Activated CD4-positive, alpha-beta memory T cell treated with anti-CD3 and anti-CD28 coated beads for 36 hours (primary cell): ENCODE results near the gene C6orf15. TPM values are rescaled to one million over a fixed set of nuclear protein-coding genes. Genes with fewer than 3 reads are reported as not detected.

ENCODE experiments used
- CTCF ChIA-PET: fragments of 350-600 bp; sonication (Branson Sonifier 250); formaldehyde crosslinking; loops from one replicate; lab custom pipeline; 2021; ENCODE audit warnings: antibody characterized with exemption, inconsistent platforms; lab: Charles Lee
- POLR2A ChIA-PET: fragments of 350-600 bp; sonication (Branson Sonifier 250); formaldehyde crosslinking; loops from one replicate; lab custom pipeline; 2021; ENCODE audit warnings: antibody characterized with exemption; lab: Charles Lee
- DNase-seq: peaks from one replicate; pipeline ENCODE4 v3.0.0-alpha.2; 2020
- H3K27ac Mint-ChIP-seq: one replicate; pipeline ENCODE4 v1.8.0; 2021; ENCODE audit warnings: mixed read lengths
- H3K27me3 Mint-ChIP-seq: one replicate; pipeline ENCODE4 v1.8.0; 2021; ENCODE audit warnings: mixed read lengths
- H3K36me3 Mint-ChIP-seq: one replicate; pipeline ENCODE4 v1.8.0; 2021; ENCODE audit warnings: mixed read lengths
- H3K4me1 Mint-ChIP-seq: one replicate; pipeline ENCODE4 v1.8.0; 2021; ENCODE audit warnings: low read depth, mixed read lengths
- H3K4me3 Mint-ChIP-seq: one replicate; pipeline ENCODE4 v1.8.0; 2021; ENCODE audit warnings: mild to moderate bottlenecking, mixed read lengths
- H3K9me3 Mint-ChIP-seq: one replicate; pipeline ENCODE4 v1.8.0; 2021; ENCODE audit warnings: mixed read lengths
- intact Hi-C: fragments of 100-400 bp; cut with micrococcal nuclease; formaldehyde crosslinking; loops from one replicate; pipeline ENCODE4 v1.15.1; 2023
- total RNA-seq, 2 experiments: library from RNA; stranded (reverse); gene quantifications; one replicate each; pipeline ENCODE4 v1.2.3, GENCODE V29; 2021

C6orf15 gene
- total RNA-seq, 2 experiments from 2014 or later: not detected

DNA sequence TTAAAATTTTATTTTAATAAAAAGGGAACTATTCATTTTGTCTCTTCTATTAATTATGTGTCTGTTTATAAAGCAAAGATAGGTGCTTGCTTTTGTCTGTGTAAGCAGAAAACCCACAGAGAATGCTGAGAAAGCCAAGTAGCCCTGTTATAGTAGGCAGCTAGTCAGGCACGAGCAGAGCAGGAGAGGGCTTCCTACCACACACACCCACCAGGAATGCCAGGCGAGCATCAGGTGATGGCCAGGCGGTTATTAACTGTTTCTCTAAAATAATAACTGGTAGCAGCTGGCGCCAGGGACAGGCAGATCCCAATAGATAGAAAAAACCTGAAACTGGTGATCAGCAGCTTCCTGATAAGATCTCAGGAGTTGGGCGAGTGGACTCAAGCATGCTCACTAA is 15.7 kb downstream of the C6orf15 start:
- ChIA-PET POLR2A (no interaction called here), CTCF (interaction anchor here (0.5 to 1.8 kb wide), 5 partner anchors 9 to 695 kb away, joined by 3 to 6 read pairs (median 4); partner anchors contain the start of gene VARS2)
- Mint-ChIP-seq H3K36me3 (no peaks in the 10 kb centered on the region), H3K9me3 (no peaks in the 10 kb centered on the region), H3K4me1 (peaks cover 41% of the 10 kb centered on the region), H3K4me3 (no peak overlapping the region), H3K27me3 (no peaks in the 10 kb centered on the region), H3K27ac (no peak overlapping the region)
- intact Hi-C loops: no loop called here
- no peak for DNase-seq

DNA sequence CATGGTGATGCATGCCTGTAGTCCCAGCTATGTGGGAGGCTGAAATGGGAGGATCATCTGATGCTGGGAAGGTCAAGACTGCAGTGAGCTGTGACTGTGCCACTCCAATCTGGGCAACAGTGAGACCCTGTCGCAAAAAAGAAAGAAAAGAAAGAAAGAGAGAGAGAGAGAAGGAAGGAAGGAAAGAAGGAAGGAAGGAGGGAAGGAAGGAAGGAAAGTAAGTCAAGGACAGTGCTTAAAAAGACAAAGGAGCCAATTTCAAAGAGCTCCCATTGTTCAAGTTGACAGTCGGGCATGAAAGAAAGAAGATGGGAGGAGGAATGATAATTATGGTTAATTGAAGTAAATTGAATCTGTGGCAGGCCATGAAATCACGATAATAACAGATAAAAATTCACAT is 16.2 kb downstream of the C6orf15 start:
- intact Hi-C loops: no loop called here
- no peak for DNase-seq
- Mint-ChIP-seq H3K4me1 (peaks cover 41% of the 10 kb centered on the region), H3K4me3 (no peak overlapping the region), H3K27ac (no peak overlapping the region), H3K9me3 (no peaks in the 10 kb centered on the region), H3K27me3 (no peaks in the 10 kb centered on the region), H3K36me3 (no peaks in the 10 kb centered on the region)
- ChIA-PET CTCF (interaction anchor here (0.5 to 1.8 kb wide), 6 partner anchors 9 to 694 kb away, joined by 3 to 6 read pairs (median 4); partner anchors contain the start of gene VARS2), POLR2A (interaction anchor here (0.7 kb wide), 1 partner anchor 327 kb away, joined by 3 read pairs; no protein-coding TSS in a partner anchor)

DNA sequence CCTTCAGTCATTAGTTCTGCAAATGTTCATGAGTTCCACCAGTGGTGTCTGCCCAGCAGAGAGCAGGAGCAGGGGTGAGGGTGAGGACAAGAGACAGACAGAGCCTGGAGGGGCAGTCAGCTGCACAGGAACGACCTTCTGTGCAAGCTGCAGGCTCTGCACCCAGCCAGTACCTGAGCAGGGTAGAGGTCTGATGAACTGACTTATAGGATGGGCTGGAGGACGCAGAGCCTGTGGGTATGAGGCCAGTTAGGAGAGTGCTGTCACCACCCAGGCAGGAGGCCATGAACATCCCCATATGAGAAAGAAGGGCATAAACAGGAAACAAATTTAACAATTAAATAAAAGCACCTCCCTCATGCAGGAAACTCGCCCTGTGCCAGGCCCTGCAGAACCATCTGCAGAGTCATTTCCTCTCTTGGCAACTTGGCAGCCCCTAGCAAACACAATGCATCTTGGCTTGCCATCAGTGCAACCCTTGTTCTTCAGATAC is 17.9 kb downstream of the C6orf15 start:
- intact Hi-C loops: no loop called here
- DNase-seq: peak; percentile 60
- Mint-ChIP-seq H3K27ac (peak overlapping the region; percentile 81), H3K4me3 (no peak overlapping the region), H3K27me3 (no peaks in the 10 kb centered on the region), H3K9me3 (no peaks in the 10 kb centered on the region), H3K4me1 (peaks cover 41% of the 10 kb centered on the region), H3K36me3 (no peaks in the 10 kb centered on the region)
- ChIA-PET POLR2A (no interaction called here), CTCF (interaction anchor here (1.3 to 3.4 kb wide), 3 partner anchors 15 to 282 kb away, joined by 3 to 30 read pairs (median 7); no protein-coding TSS in a partner anchor)

DNA sequence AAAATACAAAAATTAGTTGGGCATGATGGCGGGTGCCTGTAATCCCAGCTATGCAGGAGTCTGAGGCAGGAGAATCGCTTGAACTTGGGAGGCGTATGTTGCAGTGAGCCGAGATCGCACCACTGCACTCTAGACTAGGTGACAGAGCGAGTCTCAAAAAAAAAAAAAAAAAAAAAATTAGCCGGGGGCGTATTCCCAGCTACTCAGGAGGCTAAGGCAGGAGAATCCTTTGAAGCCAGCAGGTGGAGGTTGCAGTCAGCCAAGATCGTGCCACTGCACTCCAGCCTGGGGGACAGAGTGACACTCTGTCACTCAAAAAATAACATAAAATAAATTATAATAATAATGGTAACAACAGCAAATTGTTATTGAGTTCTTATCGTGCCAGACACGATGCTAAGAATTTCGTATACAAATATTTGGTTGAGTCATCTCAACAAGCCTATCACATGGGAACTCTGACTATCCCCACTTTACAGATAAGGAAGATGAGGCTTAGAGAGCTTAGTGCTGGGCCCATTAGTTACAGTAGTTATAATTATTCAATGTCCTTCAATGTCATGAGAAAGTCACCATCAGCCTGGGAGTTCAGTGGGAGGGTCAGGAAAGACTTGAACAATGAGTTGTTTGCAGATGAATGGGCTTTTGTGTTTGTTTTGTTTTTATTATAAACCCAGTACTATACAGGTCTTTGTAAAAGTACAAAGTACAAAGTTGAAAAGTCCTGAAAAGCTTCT is 19.4 kb downstream of the C6orf15 start:
- Mint-ChIP-seq H3K4me1 (peaks cover 39% of the 10 kb centered on the region), H3K4me3 (no peak overlapping the region), H3K9me3 (no peaks in the 10 kb centered on the region), H3K27me3 (no peaks in the 10 kb centered on the region), H3K27ac (no peak overlapping the region), H3K36me3 (no peaks in the 10 kb centered on the region)
- ChIA-PET POLR2A (no interaction called here), CTCF (interaction anchor here (0.8 to 3.4 kb wide), 6 partner anchors 9 to 284 kb away, joined by 3 to 30 read pairs (median 4); no protein-coding TSS in a partner anchor)
- intact Hi-C loops: no loop called here
- no peak for DNase-seq

DNA sequence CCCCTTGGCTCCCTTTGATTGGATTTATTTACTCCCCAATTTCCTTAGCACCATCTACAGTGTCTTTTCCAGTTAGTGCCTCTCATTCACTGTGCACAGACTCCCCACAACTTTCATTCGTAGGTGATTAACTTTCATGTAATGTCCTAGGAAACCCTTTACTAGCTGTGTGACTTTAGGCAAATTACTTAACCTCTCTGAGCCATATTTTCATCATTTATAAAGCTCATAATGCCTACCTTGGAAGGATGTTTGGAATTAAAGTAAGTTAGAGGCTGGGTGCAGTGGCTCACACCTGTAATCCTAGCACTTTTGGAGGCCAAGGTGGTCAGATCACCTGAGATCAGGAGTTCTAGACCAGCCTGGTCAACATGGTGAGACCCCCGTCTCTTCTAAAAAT is 20.1 kb downstream of the C6orf15 start:
- H3K4me1 Mint-ChIP-seq: peaks cover 41% of the 10 kb centered on the region
- H3K9me3 Mint-ChIP-seq: no peaks in the 10 kb centered on the region
- ChIA-PET POLR2A (no interaction called here), CTCF (interaction anchor here (0.6 to 3.4 kb wide), 4 partner anchors 9 to 362 kb away, joined by 3 to 30 read pairs (median 4); no protein-coding TSS in a partner anchor)
- no peaks in the 10 kb centered on the region for H3K27me3 Mint-ChIP-seq
- H3K4me3 Mint-ChIP-seq: no peak overlapping the region
- no peak for DNase-seq
- H3K36me3 Mint-ChIP-seq: no peaks in the 10 kb centered on the region
- intact Hi-C loops: no loop called here
- no peak overlapping the region for H3K27ac Mint-ChIP-seq

DNA sequence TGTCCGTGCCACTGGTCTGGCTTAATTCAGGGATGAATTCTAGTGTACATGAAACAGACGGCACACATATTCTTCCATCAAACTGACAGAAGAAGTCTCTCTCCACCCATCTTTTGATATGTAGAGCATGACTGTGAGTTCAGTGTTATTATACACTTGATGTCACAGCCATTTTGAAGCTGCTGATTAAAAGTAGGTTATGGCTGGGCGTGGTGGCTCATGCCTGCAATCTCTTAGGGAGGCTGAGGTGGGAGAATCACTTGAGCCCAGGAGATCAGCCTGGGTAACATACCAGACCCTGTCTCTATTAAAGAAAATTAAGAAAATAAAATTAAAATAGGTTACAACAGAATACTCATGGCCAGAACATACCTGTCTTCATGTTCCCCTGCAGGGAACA is 20.7 kb downstream of the C6orf15 start:
- no peaks in the 10 kb centered on the region for H3K36me3 Mint-ChIP-seq
- no peaks in the 10 kb centered on the region for H3K9me3 Mint-ChIP-seq
- CTCF ChIA-PET: interaction anchor here (0.6 to 3.4 kb wide), 5 partner anchors 8 to 361 kb away, joined by 3 to 30 read pairs (median 4); no protein-coding TSS in a partner anchor
- intact Hi-C loops: no loop called here
- POLR2A ChIA-PET: no interaction called here
- H3K27me3 Mint-ChIP-seq: no peaks in the 10 kb centered on the region
- no peak overlapping the region for H3K4me3 Mint-ChIP-seq
- H3K27ac Mint-ChIP-seq: no peak overlapping the region
- H3K4me1 Mint-ChIP-seq: peaks cover 43% of the 10 kb centered on the region
- DNase-seq: no peak

DNA sequence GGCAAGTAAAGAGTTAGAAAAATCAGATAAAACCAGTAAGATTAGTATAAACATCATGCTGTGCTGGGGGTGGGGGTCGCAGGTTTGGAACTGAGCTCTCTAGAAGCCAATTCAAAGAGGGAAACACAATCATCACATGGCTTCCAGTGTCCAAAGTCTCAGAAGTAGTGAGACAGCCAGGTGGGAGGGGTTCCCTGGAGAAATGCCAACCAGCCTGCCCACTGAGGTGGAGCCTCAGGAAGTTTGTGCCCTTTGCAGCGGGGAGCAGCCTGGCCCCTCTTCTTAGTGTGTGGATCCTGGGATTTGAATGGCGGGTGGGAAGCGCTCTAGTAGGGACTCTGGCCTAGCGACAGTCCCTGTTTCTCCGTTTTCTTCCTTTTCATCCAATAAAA is 21.4 kb downstream of the C6orf15 start:
- H3K4me3 Mint-ChIP-seq: no peak overlapping the region
- no peaks in the 10 kb centered on the region for H3K27me3 Mint-ChIP-seq
- H3K9me3 Mint-ChIP-seq: no peaks in the 10 kb centered on the region
- DNase-seq: no peak
- intact Hi-C loops: no loop called here
- ChIA-PET POLR2A (no interaction called here), CTCF (interaction anchor here (1.0 to 3.4 kb wide), 4 partner anchors 11 to 271 kb away, joined by 3 to 30 read pairs (median 4); no protein-coding TSS in a partner anchor)
- H3K27ac Mint-ChIP-seq: no peak overlapping the region
- no peaks in the 10 kb centered on the region for H3K36me3 Mint-ChIP-seq
- peaks cover 36% of the 10 kb centered on the region for H3K4me1 Mint-ChIP-seq

DNA sequence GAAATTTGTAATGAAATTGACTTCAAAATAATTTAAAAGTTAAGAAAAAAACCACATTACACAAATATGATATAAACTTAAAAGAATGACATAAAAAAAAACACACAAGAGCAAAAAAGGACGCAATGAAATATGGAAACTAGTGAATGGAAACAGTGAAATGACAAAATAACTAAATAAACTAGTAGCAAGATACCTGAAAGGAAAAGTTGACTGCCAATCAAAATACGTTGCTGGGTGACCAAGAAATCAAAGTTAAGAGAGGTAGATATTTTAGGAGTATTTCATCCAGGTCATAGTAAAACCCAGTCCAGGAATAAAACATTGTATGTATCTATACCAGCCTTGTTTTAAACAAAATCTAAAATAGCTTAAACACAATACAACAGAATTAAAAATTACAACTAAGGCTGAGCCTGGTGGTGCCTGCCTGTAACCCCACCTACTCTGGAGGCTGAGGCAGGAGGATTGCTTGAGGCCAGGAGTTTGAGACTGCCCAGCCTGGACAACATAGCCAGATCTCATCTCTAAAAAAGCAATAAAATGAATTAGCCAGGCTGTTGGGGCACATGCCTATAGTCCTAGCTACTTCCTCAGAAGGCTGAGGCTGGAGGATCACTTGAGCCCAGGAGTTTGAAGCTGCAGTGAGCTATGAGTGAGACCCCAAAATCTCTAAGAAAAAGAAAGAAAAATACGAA is 22.0 kb downstream of the C6orf15 start:
- ChIA-PET POLR2A (no interaction called here), CTCF (interaction anchor here (1.0 to 1.5 kb wide), 3 partner anchors 175 to 270 kb away, joined by 3 to 5 read pairs (median 3); no protein-coding TSS in a partner anchor)
- Mint-ChIP-seq H3K36me3 (no peaks in the 10 kb centered on the region), H3K9me3 (no peaks in the 10 kb centered on the region), H3K27me3 (no peaks in the 10 kb centered on the region), H3K4me3 (no peak overlapping the region), H3K4me1 (peaks cover 32% of the 10 kb centered on the region), H3K27ac (no peak overlapping the region)
- DNase-seq: no peak
- intact Hi-C loops: no loop called here

DNA sequence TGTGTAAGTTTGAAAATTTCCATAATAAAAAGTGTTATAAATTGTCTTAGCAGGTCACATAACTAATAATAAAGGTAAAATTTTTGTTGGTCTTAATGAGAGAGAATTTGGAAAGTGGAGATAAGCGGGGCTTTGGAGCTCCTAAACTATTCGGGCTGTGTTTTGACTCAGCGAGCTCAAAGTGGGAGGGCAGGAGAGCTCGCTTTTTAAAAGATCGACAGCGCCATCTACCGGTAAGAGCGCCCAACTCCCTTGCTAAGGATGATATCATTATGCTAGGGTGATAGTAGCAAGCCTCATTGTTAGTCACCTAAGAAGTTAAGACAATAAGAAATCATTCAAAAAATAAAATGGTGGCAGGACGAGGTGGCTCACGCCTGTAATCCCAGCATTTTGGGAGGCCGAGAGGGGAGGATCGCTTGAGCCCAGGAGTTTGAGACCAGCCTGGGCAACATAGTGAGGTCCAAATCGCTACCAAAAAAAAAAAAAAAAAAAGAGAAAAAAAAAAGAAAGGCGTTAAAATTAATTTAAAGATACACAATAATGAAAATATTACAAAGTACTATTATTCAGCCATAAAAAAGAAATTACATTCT is 24.8 kb downstream of the C6orf15 start:
- Mint-ChIP-seq H3K36me3 (no peaks in the 10 kb centered on the region), H3K27me3 (no peaks in the 10 kb centered on the region), H3K4me3 (peak overlapping the region; percentile 12), H3K4me1 (peaks cover 11% of the 10 kb centered on the region), H3K27ac (peak overlapping the region; percentile 45), H3K9me3 (no peaks in the 10 kb centered on the region)
- POLR2A ChIA-PET: interaction anchor here (1.0 kb wide), 1 partner anchor 132 kb away, joined by 3 read pairs; no protein-coding TSS in a partner anchor
- peak; percentile 92 for DNase-seq
- CTCF ChIA-PET: interaction anchor here (0.6 to 3.5 kb wide), 62 partner anchors 8 to 677 kb away, joined by 3 to 44 read pairs (median 4); partner anchors contain the start of genes C6orf15, DDR1, DHX16 and GTF2H4
- intact Hi-C loops: loop anchor here (2.0 to 10.0 kb wide), 4 partner anchors 259 to 603 kb away; partner anchors contain the start of genes HLA-E and TUBB

DNA sequence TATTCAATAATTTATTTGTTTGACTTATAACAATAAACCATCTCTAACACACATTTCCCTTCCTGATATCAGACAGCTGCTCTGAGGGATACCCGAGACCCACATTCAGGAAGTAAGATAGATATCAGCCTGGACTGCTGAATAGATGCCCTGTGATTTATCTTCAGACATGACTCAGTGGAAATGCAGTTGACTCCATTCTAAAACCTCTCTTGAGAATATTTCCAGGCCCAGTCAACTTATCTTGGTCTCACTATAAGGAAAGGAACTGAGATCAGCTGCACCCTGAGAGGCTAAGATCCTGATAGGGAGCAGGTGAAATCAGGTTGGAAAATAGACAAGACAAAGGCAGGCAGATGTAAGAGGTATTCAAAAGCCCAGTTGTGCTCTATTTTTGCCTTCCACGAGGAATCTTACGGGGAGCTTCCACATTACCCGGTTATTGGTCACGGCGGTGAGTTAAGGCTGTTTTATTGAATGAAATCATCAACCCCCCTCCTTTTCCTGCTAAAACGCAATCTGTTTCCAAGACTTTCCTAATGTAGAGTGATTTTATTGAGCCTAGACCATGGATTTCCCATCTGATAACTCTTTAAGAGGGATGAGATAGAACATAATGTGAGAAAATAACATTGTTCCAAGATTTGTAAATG is 25.5 kb downstream of the C6orf15 start:
- no peak for DNase-seq
- intact Hi-C loops: loop anchor here (2.0 to 10.0 kb wide), 4 partner anchors 258 to 602 kb away; partner anchors contain the start of genes HLA-E and TUBB
- ChIA-PET POLR2A (interaction anchor here (1.0 kb wide), 1 partner anchor 131 kb away, joined by 3 read pairs; no protein-coding TSS in a partner anchor), CTCF (interaction anchor here (0.6 to 3.5 kb wide), 63 partner anchors 8 to 676 kb away, joined by 3 to 44 read pairs (median 4); partner anchors contain the start of genes C6orf15, DDR1, DHX16 and GTF2H4)
- H3K27ac Mint-ChIP-seq: no peak overlapping the region
- H3K4me3 Mint-ChIP-seq: no peak overlapping the region
- H3K27me3 Mint-ChIP-seq: no peaks in the 10 kb centered on the region
- H3K4me1 Mint-ChIP-seq: peaks cover 11% of the 10 kb centered on the region
- no peaks in the 10 kb centered on the region for H3K36me3 Mint-ChIP-seq
- H3K9me3 Mint-ChIP-seq: no peaks in the 10 kb centered on the region
